HG02610 (cell line): ENCODE data around the gene AKAP9.
"Not testable (repeated sequence)": the region's sequence is repeated elsewhere in the genome, so short reads cannot be mapped to it uniquely, and the experiment has no call there.

Experiments
- ATAC-seq: cut with Tn5 transposase; IDR thresholded peaks from one replicate; pipeline ENCODE4 v1.9.1; 2021; ENCODE audit warnings: mild to moderate bottlenecking, moderate library complexity; ENCODE audit not compliant: unreplicated experiment

The AKAP9 gene

DNA sequence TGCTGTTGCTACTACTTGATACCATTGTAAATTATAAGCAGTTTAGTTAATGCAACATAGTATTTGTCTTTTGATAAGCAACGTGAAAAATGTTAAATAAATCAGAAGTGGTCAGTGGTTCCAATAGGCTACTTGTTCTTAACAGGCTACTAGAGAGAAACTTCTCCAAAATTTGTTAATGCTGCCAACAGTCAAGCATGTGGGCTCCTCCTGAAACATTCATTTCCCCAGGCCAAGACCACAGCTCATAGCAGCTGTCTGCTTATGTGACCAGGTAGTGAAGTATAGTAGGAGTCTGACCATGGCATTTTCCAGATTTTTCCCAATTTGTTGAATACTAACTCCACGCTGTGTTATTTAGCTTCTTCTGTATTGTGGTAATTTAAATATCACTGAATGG, 112.7 kb downstream of the AKAP9 start:
- ATAC-seq: no peak

DNA sequence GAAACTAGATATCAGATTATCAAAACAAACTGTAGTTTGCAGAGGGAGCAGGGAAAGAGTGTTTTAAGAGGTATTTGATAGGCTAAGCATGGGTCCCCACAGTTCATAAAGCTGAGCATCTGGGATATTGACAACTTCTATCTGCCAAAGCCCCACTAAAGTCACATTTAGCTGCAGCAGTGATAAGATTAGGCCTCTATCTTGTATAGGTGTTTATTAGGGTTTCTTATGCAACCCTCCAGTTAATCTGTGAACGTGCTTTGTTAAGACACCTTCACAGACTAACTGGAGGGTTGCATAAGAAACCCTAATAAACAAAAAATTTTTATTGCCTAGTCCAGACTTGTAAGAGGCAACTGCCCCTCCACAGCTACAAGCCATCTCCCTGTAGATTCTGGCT, 115.6 kb downstream of the AKAP9 start:
- ATAC-seq: no peak

DNA sequence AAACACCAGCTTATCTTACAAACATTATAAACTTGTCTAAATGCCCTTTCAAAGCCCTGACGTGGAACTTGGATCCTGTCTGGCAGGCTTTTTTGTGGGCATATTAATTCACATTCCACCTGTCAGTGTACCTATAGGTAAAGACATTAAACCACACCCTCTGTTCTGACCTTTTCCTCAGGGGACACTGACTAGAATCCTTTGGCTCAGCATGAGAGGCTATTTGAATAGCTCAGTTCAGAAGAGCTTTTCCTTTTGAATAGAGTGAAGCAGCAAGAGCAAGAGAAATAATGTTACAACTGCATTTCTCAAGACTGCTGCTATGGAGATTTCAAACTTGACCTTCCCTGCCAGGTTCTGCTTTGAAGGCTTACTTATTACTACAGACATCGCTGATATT, 116.7 kb downstream of the AKAP9 start:
- no peak for ATAC-seq

DNA sequence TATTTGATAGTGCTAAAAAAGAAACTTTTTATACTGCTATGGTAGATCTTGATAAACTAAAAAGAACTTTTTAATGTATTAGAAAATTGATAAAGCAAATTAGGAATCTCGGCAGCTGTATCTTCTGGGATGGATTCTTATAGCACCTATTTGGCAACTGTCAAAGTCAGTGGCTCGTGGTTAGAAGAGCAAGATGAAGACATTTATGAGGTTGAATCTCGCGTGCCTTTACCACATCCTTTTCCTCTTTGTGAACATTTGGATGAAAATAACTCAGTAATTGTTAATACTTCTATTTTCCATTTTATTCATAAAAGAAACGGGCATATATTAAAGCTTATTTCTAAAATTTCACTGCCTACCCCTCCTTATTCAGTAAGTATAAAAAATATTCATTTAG, 117.4 kb downstream of the AKAP9 start:
- ATAC-seq: no peak

DNA sequence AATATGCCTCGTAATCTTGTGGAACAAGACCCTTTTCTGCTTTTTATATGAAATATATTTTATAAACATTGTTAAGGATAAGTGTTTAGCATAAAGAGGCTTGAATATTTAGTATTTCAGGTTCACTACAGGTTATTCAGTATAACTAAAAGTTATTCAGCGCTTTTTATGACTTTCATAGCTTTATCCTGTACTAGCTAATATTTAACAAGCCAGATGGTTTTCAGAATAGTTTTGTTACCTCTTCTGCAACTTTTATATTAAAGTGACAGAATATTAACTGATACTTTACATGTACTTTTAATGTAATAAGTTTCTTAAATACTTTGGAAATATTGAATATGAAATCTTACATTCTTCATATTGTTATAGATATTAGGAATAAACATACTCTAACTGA, 118.2 kb downstream of the AKAP9 start:
- ATAC-seq: no peak

DNA sequence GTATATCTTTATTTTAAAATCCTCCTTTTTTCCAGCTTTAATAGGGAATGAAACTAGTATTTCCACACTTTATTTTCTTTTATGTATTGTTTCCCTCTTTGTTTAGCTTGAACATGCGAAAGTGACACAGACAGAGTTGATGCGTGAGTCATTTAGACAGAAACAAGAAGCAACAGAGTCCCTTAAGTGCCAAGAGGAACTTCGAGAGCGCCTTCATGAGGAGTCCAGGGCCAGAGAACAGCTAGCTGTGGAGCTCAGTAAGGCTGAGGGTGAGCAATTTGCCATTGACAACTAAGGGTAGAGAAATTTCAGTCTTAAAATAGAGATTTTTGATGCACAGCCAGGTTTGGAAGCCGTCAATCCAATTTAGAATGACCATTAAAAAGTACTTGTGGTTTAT, 120.5 kb downstream of the AKAP9 start:
- ATAC-seq: no peak

DNA sequence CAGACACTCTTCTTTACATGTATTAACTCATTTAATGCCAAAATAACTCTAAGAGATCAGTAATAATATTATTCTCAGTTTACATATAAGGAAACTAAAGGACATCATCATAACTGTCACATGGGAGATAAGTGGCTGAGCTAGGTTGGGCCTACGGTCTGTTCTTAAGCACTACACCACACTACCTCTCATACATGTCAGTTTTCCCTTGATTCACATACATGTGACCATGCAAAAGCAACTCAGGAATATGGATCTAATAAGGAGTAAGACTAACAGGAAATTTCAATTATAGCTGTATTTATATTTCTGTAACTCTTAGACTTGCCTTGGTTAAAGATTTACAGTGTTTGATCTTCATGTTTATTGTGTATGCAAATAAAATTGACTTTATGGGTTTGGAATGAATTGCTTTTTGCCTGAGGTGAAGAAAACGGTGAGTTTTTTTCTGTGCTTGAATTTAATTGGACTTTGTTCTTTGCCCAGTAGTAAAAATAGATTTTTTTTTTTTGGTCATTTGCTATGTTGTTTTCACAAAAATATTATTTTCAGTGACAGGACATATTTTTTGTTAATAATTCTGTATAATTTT, 123.9 kb downstream of the AKAP9 start:
- ATAC-seq: no peak

DNA sequence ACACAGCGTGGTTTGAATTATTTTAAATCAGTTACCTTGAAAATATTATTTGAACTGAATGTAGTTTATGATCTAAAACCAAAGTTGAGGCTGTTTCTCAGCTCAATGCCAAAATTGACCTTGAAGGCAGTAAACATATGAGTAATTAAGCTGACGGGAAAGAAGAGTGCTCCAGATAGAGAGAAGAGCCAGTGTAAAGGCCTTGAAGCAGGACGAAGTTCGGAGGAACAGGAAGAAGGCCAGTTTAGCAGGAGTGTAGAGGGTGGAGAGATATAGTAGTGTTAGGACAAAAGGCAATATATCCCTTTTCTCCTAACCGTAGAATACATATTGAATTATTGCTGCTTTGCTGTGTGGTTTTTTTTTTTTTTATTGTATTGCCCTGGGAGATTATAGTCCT, 130.4 kb downstream of the AKAP9 start:
- ATAC-seq: no peak

DNA sequence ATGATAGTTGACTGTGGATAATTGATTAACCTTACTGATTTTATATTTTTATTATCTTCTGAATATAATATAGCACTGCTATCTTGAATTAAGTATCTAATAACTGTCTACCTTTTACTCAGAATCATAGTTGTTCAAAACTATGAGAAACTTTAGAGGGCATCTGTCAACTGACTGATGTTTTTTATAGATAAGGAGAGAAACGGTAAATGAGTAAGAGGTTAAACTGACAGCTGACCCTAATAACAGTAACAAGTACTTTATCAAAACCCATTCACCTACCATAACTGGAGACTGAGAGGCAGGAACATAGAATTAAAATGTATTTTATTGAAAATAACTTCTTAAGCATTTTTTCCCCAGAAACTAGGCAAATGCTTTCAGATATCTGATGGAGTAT, 131.5 kb downstream of the AKAP9 start:
- no peak for ATAC-seq

DNA sequence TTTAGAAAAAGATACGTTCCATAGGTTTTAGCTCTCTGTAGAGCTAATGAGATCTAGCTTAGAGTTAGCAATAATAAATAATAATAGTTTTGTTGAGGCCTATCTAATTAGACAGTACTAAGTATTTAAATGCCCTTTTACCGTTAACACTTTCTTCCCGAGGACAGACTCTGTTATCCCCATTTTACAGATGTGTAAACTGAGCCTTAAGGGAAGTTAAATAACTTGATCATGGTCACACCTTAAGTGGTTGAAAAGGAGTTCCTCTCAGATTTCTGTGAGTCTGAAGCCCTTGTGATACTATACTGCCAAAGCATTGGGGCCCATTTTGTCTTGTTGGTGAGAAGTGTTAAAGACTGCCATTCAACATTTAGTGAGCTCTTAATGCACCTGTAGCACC, 132.0 kb downstream of the AKAP9 start:
- no peak for ATAC-seq

DNA sequence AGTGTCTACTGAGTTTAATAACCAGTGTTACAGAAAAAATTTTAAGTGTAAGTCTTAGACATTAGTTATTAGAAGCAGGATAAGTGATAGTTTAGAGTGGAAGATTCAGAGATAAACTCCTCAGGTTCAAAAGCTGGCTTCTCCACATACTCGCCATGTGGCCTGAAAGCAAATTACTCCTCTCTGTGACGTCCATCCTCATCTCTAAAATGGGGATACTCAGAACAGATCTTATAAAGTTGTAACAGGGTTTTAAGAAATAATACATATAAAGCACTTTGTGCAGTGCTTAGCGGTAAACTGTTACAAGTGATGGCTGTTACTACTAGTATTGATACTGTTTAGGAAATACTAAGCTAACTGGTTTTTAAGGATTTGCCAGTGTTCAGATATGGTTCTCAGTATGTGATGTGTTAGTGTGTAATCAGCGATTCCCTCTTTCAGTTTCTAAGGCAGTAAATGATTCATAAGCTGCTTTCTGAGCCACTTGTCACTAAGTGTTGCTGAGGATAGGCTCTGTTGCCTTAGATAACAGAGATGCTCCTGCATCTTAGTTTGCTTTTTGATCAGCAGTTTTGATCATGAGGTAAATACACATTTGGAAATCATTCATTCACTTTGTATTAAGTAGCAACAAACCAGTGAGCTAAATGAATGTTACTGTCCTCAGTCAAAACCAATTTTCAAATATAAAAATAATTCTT, 134.9 kb downstream of the AKAP9 start:
- peak; percentile 98 for ATAC-seq

DNA sequence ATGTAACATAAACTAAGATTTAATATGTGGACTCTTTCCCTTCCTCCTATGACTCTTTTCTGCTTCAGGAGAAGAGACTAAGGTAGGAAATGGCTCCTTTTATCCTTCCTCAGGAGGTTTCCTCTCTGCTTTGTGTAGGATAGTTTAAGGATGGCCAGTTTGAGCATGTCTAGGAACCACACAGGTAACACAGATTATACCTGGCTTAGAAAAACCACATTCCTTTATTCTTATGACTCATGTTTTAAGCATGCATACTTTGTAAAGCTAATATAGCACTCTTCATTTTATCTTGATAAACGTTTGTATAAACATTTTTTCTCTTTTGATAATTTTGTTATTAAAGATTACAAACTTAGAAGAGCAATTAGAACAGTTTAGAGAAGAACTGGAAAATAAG, 135.8 kb downstream of the AKAP9 start:
- ATAC-seq: no peak

DNA sequence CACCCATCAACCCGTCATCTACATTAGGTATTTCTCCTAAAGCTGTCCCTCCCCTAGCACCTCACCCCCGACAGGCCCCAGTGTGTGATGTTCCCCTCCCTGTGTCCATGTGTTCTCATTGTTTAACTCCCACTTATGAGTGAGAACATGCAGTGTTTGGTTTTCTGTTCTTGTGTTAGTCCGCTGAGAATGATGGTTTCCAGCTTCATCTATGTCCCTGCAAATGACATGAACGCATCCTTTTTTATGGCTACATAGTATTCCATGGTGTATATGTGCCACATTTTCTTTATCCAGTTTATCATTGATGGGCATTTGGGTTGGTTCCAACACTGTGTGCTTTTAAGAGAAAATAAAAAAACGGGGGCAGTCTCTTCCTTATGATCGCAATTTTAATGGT, 143.3 kb downstream of the AKAP9 start:
- ATAC-seq: not testable (repeated sequence)

DNA sequence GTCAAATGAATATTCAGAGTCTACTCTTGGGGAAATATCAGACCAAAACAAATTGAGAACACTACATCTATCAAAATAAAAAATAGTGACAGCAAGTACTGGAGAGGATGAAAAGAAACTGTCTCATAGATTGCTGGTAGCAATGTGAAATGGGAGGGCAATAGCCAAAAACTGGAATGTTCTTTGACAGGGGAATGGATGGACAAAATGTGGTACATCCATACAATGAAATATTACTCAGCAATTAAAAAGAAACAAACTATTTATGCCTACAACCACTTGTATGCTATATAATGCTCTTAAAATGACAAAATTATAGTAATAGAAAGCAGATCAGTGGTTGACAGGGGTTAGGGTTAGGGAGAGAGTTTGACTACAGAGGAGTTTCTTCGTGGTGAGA, 147.6 kb downstream of the AKAP9 start:
- no peak for ATAC-seq

DNA sequence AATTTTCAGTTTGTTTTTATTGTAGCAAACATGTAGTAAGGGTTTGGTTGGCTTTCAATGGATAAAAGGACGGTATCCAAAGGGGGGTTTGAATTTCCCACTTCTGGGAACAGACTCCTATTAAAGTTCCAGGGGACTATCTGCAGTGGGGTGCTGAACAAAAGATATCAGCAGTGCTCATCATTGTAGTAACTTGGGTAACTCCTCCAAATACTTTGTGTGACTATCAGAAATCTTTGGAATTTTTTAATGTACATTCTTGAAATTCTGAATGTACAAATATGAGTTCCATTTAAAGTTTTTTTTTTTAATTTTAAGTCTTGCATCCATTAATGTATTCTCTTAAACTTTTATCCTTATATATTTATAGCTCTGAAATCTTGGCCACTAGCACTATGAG, 151.5 kb downstream of the AKAP9 start:
- ATAC-seq: no peak

DNA sequence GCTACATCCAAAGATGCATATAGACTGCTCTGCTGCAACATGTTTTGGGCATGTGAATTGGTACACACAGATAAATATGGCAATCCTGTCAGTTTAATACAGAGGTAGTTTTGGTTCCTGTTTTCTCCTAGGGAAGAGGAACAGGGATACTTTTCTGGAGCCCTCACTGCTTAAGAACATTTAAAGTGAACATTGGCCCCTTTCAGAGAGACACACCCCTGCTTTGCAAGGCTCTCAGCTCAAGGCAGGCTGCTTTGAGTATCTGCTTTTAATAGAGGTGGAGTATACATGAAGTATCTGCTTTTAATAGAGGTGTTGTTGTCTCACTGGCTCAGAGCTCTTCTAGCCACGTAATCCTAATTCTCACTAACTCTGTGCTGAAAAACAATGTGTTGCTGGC, 154.7 kb downstream of the AKAP9 start:
- ATAC-seq: no peak

DNA sequence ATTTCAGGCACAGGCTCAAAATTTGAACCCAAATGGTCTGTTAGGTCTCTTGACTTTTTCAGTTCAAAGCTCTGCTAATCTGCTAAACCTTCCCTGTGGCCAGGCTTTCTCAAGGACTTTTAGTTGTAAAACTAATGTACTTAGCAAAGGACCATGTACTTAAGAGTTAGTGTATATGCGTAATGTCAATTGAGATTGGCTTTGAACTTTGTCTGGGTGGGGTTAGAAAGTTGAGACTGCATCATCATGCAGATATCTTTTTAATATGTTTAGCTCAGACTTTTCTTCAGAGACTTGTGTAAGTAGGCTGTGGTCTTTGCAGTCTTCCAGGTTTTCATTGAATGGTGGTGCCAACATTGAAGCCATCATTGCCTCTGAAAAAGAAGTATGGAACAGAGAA, 159.9 kb downstream of the AKAP9 start:
- no peak for ATAC-seq

DNA sequence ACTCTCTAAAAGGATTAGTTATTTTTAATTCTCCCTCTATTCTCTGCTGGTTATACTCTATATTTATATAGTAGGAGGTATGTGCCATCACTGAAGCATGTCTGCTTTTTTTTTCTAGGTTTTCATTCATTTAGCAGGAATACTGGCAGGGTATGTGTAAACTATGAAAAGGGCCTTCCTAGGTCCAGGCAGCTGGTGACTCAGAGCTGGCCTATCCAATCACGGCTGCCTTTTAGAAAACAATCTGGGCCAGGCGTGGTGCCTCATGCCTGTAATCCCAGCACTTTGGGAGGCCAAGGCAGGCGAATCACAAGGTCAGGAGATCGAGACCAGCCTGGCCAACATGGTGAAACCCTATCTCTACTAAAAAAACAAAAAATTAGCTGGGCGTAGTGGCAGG, 162.2 kb downstream of the AKAP9 start:
- ATAC-seq: not testable (repeated sequence)

DNA sequence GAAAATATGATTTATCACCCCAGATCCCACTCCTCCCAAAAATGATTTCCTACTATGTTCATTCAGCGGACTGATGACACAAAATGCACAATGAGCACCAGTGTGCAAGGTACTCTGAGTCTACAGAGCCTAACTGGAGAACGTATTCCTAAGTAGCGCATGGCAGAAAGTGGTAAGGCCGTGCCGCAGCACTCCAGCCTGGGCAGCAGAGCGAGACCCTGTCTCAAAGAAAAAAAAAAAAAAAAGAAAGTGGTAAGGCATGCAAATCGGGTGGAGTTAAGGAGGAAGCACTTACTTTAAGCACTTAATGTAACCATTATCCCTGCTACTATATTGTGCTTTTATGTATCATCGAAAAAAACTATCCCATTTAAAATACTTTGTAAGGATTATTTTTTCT, 168.2 kb downstream of the AKAP9 start:
- no peak for ATAC-seq

DNA sequence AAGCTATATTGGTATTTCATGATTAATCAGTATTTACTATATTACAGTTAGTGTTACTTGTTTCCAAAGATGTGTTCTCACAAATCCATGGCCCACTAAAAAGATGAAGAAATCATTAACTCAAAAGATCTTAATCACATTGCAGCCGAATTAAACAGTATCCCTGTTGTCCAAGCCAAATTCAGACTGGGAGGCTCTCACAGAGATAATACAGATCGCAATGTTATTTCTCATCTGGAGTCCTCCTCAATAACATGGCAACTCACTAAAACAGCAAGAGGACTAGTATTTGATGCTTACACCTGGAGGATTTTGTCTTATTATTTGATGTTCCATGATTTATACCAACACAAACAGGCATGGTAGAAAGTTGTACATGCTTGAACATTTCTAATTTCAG, 170.2 kb downstream of the AKAP9 start:
- no peak for ATAC-seq

DNA sequence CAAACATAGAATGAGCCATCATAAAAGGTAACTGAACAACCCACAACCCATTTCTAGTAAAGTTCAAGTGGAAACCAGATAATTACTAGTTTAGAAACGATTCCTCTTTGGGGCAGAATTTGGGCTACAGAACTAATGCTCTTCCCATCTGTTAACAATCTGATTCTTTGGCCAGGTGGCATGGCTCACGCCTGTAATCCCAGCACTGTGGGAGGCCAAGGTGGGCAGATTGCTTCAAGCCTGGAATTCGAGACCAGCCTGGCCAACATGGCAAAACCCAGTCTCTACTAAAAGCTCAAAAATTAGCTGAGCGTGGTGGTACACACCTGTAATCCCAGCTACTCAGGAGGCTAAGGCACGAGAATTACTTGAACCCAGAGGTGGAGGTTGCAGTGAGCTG, 175.2 kb downstream of the AKAP9 start:
- no peak for ATAC-seq

DNA sequence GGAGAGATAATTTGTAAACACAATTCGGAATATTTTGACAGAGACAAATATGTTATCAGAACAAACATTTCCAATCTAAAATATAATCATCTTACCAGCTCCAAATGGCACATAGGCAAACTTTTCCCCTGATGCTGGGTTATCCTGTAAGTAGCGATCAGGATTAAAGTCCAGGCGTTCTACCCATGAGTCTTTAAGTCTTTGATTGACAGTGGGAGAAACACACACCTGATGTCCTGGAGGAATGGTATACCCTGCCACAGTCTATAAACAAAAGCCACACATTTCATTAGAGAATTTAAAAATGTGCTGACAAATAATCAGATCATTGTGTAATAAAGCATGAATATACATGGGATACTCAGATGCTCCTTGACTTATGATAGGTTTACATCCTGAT, 176.3 kb downstream of the AKAP9 start:
- no peak for ATAC-seq

DNA sequence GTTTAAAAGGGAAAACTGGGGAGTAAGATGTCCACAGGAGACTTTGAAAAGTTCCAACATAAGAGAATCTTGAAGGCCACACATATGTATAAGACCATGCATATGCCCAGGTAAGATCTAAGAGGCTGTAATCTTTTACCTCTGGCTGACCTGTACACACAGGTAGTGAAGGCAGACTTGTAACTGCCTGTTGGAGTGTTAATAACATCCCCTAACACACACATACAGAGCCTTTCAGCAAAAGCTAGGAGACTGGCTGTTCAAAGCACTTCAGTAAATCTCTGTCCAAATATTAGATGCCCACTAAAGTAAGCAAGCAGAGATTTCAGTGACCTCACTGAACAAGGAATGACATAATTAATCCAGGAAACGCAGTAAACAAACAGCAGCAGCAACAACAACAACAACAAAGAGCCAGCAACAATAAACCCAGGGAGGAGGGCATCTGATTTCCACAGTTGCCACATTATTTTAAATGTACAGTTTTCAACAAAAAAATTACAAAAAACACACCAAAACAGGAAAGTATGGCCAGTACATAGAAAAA, 178.6 kb downstream of the AKAP9 start:
- no peak for ATAC-seq
